Hematopoietic multipotent progenitor cell (in vitro differentiated cells): ENCODE results near the gene PI4KA. TPM values are rescaled to one million over a fixed set of nuclear protein-coding genes. Genes with fewer than 3 reads are reported as not detected.

Experiments
- DNase-seq, 3 donors: peaks; one replicate each; pipeline ENCODE4 v3.0.0-alpha.2; 2011 to 2015; ENCODE audit warnings: low read depth in 2 of 3, low spot score in 2 of 3
- total RNA-seq: library from RNA; depleted of rRNA; stranded (reverse); fragments of >200 nt; gene quantifications from one replicate; pipeline ENCODE4 v1.2.3, GENCODE V29; 2012

PI4KA gene
- total RNA-seq, 1 donor, result 108 TPM

DNA sequence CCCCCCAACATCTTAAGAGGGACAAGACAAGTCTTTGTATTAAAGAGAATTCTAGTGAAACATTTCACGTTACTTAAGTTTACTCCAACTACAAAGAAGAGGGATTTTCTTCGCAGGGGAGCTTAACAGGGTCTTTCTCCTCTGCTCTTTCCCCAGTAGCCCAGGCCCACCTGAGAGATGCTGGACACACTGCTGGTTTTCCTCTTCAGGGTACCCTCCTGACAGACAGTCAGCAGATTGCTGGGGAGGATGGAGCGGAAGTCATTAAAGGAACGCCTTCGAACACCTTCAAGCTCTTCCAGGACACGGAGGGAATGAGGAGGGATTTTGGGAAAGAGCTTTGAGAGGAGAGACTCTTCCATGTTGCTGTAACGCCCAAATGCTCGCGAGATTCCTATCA lies 39.1 kb downstream of the PI4KA start:
- no peak for DNase-seq

DNA sequence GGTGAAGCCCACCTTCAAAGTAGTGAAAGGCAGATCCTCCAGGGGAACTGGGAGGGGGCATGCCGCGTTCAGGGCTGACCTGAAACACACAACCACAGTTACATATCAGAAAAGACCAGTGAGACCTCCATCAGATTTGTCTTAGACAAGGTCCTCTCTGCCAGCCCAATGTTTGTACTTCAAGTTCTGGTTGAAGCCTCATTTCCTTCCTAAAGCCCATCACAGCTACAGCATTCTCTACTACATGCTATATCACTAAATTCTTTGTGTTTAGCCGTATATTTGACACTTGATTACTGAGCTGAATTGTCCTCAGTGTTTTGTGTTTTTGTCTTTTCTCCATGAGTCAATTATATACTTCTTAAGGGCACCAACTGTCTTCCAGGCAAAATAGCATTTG lies 40.1 kb downstream of the PI4KA start:
- no peak for DNase-seq

DNA sequence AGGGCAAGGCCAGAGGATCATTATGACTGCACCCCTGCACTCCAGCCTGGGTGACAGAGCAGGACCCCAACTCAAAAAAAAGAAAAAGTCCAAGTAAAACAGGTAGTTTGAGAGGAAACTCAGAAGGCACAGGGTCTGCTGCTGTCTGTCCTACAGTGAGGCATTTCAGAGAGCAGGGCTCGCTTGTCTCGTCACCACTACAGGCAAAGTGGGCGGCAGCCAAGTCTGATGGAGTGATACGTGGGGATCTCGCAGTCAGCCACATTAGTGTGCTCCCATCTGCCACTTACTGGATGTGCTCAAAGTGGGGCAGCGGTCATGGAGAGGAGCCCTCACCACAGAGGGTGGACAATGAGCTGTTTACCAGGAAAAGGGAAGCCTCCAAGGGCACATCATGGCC lies 42.1 kb downstream of the PI4KA start:
- DNase-seq, result no peak

DNA sequence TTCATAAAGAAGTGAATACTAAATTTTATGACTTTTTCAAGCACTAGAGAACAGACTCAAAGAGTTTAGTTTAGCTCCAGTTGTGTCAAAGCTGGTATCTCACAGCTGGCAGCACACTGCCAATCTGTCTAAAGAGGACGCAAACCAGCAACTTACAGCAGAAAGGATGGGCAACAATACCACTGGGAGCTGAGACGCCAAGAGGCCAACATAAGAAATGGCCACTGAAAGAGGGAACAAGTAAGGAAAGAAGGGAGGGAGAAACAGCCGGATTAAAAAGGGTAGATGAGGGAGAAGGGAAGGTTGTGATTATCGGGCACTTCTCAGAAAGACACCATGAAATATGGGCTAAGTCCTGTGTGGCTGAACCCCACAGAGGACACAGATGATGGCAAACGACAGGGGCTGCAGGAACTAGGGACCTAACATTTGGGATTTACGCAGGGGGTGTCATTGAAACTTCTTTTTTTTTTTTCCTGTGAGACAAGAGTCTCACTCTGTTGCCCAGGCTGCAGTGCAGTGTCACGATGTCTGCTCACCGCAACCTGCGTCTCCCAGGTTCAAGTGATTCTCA lies 43.0 kb downstream of the PI4KA start:
- no peak for DNase-seq

DNA sequence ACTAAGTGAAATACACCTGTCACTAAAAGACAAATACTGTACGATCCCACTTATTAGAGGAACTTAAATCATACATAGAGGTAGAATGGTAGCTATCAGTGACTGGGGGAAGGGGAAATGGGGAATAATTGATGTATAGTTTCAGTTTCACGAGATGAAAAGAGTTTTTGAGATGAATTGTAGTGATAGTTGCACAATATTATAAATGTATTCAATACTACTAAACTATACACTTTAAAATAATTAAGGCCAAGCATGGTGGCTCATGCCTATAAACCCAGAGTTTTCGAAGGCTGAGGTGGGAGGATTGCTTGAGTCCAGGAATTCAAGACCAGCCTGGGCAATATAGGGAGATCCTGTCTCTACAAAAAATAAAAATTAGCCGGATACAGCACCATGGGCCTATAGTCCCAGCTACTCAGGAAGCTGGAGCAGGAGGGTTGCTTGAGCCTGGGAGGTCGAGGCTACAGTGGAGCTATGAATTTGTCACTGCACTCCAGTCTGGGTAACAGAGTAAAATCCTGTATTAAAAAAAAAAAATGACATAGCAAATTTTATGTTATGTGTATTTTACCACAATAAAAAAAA lies 44.3 kb downstream of the PI4KA start:
- no peak for DNase-seq

DNA sequence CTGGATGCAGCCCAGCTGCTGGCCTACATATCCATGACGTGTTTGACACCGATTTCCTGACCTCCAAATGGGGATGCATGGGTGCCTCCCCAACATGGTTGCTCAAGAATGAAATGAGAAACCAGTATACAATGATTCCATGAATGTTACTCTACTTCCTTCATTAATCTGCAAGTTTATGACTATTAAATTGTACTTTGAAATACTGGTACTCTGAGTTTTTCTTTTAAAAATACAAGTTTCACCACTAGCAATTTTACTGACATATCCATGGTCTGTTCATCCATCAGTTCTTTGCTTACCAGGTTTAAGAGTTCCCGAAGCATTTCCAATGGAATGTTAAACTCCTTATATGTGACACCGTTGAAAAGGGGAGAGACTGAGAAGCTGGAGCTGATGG lies 45.6 kb downstream of the PI4KA start:
- DNase-seq, result no peak

DNA sequence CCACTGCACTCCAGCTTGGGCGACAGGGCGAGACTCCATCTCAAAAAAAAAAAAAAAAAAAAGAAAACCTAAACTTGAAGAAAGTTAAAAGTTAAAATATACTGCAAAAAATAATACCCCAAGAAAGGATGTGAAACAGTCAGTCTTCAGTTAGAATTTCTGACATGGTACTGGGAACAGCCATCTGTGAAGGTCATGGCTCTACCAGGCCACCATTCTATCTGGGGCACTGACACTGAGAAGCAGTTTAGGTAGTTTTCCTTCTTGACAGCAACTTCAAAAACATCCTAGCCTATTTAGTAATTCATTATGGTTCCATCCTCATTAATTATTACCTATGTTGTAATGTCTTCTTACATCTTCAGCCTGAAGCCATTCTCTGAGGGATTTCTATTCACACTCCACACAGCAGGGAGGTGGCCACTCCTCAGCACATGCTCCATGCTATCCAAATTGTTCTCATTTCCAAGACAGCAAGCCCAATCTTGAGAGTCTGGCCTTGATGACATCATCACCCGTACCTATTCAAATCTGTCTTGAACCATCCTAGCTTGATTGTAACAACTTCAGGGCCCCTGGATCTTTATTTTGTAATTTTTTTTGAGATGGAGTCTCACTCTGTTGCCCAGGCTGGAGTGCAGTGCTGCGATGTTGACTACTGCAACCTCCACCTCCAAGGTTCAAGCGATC lies 46.5 kb downstream of the PI4KA start:
- DNase-seq, result no peak

DNA sequence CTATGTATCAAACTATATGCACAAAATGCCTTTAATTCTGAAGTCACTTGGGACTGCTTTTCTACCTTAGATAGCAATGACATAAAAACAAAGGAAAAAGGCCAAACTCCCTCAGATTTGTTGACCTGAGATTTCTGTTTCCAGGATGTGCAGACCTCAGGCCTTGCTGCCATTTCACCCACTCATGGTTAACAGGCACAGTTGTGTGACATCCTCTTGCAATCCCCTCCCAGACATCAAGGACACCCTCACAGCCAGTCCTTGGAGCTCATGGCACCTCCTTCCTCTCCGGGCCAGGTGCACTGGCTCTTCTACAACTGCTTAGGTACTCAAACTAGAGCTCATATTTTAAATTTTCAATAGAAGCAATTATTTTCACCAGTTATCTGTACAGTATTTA lies 47.4 kb downstream of the PI4KA start:
- DNase-seq, result no peak

DNA sequence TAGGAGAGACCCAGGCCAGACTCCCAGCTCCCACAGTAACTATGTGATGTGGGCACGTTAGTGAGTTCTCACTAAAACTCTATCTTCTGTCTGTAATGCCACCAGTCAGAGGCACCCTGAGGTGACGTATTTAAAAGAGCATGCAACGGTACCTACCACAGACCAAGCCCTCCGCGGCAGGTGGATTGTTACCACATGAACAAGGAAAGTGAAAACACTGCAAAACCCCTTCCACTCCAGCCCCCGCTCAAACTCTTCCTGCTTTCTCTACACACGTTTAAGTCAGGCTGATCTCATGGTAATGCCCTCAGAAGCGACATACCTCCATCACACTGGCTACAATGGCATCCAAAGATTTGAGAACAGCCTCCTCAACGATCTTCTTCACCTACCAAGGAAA lies 48.0 kb downstream of the PI4KA start:
- DNase-seq, result no peak

DNA sequence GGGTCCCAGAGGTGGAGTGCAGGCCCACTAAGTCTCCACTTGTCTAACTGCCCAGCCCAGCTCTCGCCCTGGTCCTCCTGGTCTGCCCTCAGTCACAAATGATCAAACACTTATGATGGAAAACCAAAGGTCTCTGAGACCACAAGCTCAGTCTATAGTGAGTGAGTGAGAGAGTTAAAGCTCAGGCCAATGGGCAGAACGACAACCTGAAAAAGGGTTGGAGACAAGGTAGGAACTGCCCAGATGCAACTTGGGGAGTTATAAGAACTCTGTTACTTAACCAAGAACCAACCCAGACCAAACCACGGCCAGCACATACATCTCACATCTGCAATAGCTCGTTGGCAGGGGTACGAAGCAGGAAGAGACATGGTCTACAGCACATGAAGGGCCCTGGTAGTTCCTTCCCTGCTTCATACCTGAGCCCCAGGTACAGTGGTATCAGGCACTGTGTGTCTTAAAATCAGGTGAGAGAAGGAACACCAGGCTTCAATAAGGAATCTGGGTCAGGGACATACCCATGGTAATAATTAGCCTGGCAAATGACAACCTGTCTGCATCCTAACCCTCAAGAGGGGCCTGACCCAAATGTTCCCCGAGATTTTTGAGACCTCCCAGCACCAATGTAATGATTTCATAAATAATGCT lies 48.9 kb downstream of the PI4KA start:
- DNase-seq, result no peak

DNA sequence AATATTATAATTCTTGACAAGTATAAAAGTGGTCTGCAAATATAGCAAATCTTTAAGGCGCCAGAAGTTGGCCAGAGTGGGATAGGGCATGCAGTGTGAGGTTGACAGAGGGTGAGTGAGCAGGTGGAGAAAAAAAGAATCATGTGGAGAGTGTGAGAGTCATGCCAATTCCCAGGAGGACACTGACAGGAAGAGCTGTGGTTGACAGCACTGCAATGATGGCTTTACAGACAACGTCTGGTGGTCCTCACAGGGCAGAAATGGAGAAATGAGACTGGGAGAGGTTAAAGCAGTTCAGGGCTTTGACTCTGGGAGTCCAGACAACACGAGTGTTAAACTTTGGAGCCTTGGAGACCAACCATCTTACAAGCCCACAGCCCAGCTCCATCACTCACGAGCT lies 49.8 kb downstream of the PI4KA start:
- DNase-seq, result no peak

DNA sequence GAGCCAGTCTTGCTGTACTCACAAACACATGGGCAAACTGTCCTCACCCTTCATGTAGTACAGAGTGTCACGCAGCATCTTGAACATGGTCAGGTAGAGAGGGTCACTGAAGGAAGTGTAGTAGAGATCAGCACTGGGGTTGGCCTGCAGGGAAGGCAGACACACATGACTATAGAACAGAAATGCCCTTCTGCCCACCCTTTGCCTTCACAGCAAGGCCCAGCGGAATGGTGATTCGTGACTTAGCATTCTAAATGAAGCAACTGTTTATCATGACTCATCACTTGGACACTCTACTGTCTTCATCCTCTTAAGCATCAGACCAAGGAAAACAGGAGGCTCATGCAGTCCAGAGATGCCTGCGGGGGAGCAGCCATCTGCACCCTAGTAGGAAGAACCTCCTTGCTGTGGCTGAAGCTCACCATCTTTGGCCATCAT lies 51.3 kb downstream of the PI4KA start:
- no peak for DNase-seq

DNA sequence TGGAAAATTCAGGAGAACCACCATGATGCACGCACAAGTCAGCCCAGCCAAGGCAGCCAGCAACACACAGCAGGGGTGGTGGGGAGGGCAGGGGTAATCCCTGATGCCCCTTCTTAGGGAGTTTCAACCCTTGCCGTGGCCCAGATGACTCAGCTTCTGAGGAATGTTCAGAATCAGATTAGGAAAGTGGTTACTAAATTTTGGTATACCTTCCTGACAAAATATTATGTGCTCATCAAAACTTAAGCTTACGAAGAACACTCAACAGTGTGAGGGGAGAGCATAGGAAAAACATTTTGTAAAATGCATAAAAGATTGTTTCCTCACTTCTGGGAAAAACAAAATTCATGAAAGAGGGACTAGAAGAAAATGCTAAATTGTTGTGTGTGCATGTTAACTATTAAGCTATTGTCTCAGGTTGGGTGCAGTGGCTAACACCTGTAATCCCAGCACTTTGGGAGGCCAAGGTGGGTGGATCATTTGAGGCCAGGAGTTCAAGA lies 52.6 kb downstream of the PI4KA start:
- no peak for DNase-seq

DNA sequence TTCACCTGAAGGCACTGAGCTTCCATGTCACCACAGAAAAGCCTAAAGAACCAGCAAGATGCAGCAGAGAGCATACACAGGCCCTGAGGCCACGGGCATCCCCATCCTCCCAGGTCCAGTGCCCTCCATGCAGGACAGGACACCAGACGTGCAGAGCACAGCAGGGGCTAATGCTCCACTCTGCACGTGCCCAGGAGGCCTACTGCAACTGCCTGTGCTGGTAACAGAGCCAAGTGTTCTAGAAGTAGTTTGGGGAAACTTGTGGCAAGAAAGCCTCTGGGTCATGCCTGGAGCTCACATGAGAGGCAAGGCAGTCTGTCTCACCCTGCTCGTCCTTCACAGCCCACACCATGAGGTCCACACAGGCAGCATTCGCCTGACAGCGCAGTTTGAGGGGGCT lies 54.0 kb downstream of the PI4KA start:
- DNase-seq, result no peak

DNA sequence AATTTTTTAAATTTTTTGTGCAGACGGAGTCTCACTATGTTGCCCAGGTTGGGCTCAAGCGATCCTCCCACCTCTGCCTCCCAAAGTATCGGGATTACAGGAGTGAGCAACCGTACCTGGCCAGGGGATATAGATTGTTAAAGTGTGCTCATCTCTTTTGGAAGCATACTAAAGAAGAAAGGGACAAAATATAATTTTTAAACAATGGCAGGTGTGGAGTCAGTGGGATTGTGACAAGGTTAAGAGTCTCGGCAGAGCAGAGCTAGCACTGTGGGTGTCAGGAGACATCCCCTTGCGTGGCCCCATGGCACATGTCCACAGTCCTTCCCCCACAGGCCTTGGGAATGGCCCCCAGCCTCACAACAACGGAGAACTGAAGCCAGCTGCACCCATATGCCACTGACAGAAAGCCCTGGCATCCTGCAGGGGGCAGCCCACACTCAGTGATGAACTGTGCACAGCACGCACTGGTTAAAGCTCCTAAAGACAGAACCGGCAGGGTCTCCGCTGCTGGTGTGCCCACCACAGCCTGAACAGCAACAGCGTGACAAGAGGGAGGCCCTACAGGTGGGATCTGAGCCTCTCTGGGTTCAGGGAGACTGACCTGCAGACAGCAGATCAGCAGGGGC lies 54.8 kb downstream of the PI4KA start:
- DNase-seq, result peak in 2 of 3 donors; percentile 53 to 78

DNA sequence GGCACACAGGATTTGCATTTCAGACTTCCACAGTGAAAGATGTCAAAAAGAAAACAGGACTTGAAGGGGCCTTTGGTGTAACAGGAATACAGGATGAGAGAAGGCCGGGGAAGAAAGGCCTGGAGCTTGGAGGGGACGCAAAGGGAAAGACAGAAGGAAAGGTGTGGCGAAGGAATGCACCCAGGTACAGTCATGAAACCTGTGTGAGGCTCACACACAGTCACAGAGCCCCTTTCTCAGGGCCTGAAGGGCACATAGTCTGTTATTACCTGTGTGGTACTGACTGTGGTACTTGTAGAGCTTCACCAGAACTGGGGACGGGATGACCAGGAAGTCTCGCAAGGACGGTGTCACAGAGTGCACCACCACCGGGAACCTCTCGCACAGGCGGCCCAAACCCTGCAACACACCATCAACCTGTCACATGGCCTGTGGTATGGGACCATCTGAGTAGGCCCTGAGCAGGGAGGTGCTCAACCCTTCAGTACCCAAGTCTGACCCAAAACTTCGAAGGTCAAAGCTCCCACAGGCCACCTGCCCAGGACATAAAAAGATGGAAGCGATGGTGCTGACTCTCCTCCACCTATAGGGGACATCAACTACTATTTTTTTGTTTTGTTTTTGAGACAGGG lies 55.6 kb downstream of the PI4KA start:
- no peak for DNase-seq

DNA sequence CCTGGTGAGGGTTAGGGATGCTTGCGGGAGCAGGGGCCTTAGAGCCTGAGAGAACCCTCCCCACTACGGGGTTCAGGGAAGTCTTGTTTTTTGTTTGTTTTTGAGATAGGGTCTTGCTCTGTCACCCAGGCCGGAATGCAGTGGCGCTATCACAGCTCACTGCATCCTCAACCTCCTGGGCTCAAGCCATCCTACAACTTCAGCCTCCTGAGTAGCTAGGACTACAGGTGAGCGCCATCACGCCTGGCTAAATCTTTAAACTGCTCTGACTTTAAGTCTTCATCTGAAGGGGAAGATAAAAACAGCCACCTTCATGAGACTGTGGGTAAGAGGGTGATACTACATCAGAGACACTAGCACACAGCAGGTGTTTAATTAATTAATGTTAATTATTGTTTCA lies 56.2 kb downstream of the PI4KA start:
- no peak for DNase-seq

DNA sequence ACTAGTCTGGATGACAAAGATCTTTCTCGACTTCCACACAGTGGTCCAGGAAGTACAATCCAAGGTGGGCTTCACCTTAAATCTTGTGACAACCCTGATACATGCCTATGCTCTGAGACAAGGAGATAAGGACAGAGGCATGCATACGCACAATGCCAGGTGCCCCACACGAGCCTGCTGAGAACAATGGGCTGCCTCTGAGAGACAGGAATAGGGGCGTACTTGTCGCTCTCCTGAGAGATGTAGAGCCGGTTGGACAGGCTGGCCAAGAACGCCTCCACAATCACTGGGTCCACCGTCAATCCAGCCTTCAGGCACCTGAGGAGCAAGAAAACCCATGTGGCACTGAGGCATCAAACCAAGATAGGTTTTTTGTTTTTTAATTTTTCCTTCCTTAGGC lies 59.2 kb downstream of the PI4KA start:
- no peak for DNase-seq

DNA sequence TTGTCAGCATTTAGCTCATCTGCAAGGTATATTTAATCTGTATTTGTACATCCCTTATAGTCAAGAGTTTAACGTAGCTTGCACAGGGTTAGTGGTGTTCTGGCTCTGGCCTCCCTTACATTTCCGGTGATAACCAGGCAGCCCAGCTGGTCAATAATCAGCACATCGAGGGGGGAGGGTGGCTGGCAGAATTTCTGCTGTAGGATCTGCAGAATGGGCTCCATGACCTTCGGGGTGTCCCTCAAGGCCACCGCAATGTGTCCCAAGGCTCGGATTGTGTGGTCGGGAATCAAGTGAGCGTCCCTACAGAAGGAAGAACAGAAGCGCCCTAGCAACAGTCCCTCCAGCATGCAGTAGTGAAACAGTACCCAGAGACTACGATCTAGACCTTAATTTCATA lies 59.6 kb downstream of the PI4KA start:
- no peak for DNase-seq

DNA sequence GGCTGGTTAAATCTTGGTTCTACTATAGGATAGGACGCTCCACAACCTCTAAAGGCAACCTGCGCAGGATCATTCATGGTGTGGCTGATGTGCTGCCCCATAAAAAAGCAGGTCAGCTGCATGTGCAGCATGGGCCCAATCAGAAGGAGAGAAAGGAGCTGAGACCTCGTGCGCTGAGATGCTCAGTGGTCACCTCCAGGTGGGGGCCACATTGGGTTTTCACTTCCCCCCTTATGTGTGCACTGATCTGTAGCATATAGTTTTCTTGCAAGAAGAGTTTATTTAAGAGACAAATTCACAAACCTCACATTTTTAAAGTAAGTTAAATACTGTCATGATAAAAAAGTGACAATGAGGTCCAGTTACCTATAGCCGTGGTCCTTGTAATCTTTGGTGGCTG lies 60.4 kb downstream of the PI4KA start:
- DNase-seq, result no peak

DNA sequence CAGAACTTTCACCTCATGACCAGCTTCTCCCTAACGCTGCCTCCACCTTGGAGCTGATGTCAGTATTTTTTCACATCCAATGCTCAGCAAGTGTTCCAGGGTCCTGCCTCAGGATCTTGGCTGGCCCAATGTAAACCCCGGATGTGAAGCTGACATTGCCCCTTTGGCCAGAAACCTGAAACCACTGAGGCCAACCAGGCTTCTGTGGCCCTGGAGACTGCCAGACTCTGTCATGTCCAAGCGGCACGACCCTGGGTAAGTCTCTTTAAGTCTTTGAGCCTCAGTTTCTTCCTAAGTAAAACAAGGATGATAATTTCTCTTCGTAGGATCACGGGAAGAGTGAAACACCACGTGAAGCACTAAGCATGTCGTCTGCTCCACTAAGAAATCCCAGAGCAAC lies 61.9 kb downstream of the PI4KA start:
- no peak for DNase-seq
